HG03280 (cell line): ENCODE measurements around the gene RPP25L.

ENCODE experiments used
- ATAC-seq: cut with Tn5 transposase; IDR thresholded peaks from one replicate; pipeline ENCODE4 v1.9.1; 2021; ENCODE audit warnings: mild to moderate bottlenecking, moderate library complexity; ENCODE audit not compliant: unreplicated experiment

Gene RPP25L

GRCh38 chr9:34638138-34638445 is 26.2 kb upstream of the RPP25L start:
- ATAC-seq: peak; percentile 2

GRCh38 chr9:34637356-34638137 is 25.6 kb upstream of the RPP25L start, which contains the start of gene SIGMAR1:
Gene SIGMAR1 (minus strand): TSS chr9:34637787. CDS start chr9:34637697, 90 bp downstream.
- ATAC-seq: peak; percentile 93

- ATAC-seq: no peak
Measured at GRCh38 chr9:34636791-34637355, 25.0 kb upstream of the RPP25L start.

GRCh38 chr9:34635556-34635955 is 23.7 kb upstream of the RPP25L start:
- ATAC-seq: no peak

- no peak for ATAC-seq
Measured at GRCh38 chr9:34634551-34635248, 22.8 kb upstream of the RPP25L start.

- peak; percentile 29 for ATAC-seq
Measured at GRCh38 chr9:34633851-34634550, 22.1 kb upstream of the RPP25L start.

GRCh38 chr9:34633166-34633565 is 21.3 kb upstream of the RPP25L start:
- ATAC-seq: no peak

- ATAC-seq: no peak
Measured at GRCh38 chr9:34630402-34631154, 18.7 kb upstream of the RPP25L start.

GRCh38 chr9:34629491-34629808 is 17.6 kb upstream of the RPP25L start:
- ATAC-seq: no peak

- ATAC-seq: no peak
Measured at GRCh38 chr9:34628656-34629490, 17.0 kb upstream of the RPP25L start, which contains the start of gene ARID3C. Gene ARID3C (minus strand): TSS chr9:34629066. CDS start chr9:34628014, 1,052 bp downstream.

GRCh38 chr9:34627716-34628655 is 16.1 kb upstream of the RPP25L start:
- no peak for ATAC-seq

- no peak for ATAC-seq
Measured at GRCh38 chr9:34625186-34625486, 13.2 kb upstream of the RPP25L start.

- no peak for ATAC-seq
Measured at GRCh38 chr9:34624475-34625185, 12.7 kb upstream of the RPP25L start.

- ATAC-seq: no peak
Measured at GRCh38 chr9:34623374-34624235, 11.7 kb upstream of the RPP25L start.

- ATAC-seq: peak; percentile 96
Measured at GRCh38 chr9:34620061-34620994, 8.4 kb upstream of the RPP25L start, which contains the start of gene DCTN3. Gene DCTN3 (minus strand): TSS chr9:34620495. CDS start chr9:34620464, 31 bp downstream.

- no peak for ATAC-seq
Measured at GRCh38 chr9:34615132-34615531, 3.2 kb upstream of the RPP25L start.
